ENCODE results near the gene URI1.
"Not testable (repeated sequence)": the region's sequence is repeated elsewhere in the genome, so short reads cannot be mapped to it uniquely, and the experiment has no call there.

Gene URI1

GRCh38 chr19:29941828-29942403 lies at the start of gene URI1:
TSS of gene URI1 (plus strand) at chr19:29942239. CDS start at chr19:29942548, 309 bp downstream.
- in situ Hi-C loops (cut with MboI; ENCODE audit: low pct_unique_long_range_greater_than_20kb, low sequenced_read_pairs) = no loop called here
- DNase-seq = peak; percentile 81

DNA sequence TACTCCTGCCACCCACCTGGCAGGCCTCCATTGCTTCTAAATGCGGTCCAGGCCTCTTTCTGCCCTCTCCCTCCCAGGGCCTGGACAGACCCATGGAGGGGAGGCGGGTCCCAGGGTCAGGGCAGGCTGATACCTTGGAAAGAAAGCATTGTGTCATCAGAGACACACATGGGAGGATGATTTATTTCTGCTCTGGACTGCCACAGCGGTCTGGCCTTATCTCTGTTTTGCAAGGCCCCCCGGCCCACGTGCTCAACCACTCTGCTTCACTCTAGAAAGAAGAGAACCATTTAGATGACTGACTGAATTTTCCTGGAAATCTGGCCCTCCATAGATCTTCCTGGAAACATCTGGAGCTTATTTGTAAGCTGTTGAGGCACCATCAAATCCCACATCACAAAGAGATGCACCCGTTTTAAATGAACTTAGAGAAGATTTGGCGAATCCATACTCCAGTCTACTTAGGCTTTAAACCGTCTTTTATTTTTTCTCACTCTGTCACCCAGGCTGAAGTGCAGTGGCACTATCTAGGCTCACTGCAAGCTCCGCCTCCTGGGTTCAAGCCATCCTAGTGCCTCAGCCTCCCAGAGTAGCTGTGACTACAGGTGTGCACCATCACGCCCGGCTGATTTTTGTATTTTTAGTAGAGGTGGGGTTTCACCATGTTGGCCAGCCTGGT lies 48.3 kb upstream of the URI1 start:
- peak; percentile 91 for DNase-seq
- in situ Hi-C loops (cut with MboI; ENCODE audit: low pct_unique_long_range_greater_than_20kb, low sequenced_read_pairs) = no loop called here

GRCh38 chr19:29896802-29897201 lies 45.2 kb upstream of the URI1 start:
- no peak for DNase-seq
- in situ Hi-C loops (cut with MboI; ENCODE audit: low pct_unique_long_range_greater_than_20kb, low sequenced_read_pairs) = no loop called here

DNA sequence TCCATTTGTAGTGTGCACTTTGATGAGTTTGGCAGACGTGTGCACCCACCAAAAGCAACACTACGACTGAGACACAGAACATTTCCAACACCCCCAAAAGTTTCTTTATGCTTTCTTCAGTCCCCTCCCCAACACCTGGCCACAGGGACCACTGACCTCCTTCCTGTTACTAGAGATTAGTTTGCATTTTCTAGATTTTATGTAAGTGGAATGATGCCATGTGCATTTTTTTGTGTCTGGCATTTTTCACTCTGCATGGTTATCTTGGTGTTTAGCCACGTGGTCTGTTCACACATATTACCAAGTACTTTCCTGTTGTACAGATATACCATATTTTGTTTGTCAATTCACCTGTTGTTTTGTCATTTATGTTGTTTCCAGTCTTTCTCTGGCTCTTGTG lies 44.6 kb upstream of the URI1 start:
- in situ Hi-C loops (cut with MboI; ENCODE audit: low pct_unique_long_range_greater_than_20kb, low sequenced_read_pairs) = no loop called here
- DNase-seq = no peak

GRCh38 chr19:29904017-29904416 lies 38.0 kb upstream of the URI1 start:
- in situ Hi-C loops (cut with MboI; ENCODE audit: low pct_unique_long_range_greater_than_20kb, low sequenced_read_pairs) = no loop called here
- DNase-seq = no peak

DNA sequence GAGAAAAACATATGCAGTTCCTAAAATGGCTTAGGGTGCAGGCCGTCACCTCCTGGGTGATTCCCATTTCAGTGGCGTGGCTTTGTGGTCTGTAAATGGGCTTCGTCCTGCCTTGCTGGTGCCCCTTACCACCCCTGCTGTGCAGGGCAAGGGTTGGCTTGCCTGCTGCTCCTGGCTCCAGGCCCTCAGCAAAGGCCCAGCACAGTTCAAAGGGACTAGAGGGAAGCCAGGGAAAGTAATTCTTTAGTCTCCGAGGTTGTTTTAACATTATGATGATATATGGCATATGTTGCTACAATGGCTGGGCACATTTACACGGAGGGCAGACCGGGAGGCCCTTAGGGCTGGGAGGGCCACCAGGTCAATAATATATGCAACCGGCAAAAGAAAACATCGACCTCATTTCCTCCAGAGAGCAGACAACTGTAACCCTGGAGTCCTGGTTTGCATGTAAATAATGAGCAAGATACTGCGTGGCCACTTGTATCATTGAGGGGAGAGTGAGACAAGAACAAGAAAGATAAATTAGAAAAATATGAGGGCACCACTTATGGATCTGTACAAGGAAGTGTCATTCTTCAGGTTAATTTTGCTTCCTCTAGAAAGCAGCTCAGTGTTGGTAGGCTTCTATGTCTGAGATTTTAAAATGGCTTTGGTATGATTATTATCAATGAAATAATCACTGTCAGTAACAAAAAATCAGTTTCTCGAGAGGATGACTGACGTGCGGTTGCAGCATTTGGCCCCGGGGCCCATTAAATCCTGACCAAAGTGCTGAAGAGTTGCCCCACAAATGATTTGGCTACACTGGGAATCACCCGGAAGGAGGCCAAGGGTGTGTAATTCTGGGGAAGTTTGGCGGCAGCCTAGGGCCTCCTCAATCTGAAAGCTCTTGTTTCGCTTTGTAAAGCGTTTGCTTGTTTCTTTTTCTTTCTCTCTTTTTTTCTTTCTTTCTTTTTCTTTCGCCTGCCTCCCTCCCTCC lies 32.8 kb upstream of the URI1 start:
- DNase-seq = no peak
- in situ Hi-C loops (cut with MboI; ENCODE audit: low pct_unique_long_range_greater_than_20kb, low sequenced_read_pairs) = no loop called here

DNA sequence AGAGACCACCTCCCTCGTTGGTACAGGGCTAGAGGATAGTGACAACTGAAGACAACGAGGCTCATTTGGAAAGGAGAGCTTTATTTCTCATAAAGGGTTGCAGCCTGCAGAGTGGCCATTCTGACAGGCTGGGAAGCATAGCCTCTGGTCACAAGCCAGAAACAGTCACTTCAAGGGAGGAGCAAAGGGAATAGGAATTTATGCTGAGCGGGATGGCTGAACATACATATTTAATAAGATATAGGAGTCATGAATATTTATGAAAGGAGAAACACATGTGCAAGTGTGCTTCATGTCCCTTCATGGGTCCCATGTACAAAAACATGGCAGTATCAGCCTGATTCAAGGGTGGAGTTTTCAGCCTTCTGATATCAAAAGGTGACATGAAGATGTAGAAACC lies 27.1 kb upstream of the URI1 start:
- DNase-seq = no peak
- in situ Hi-C loops (cut with MboI; ENCODE audit: low pct_unique_long_range_greater_than_20kb, low sequenced_read_pairs) = no loop called here

GRCh38 chr19:29915832-29916231 lies 26.2 kb upstream of the URI1 start:
- in situ Hi-C loops (cut with MboI; ENCODE audit: low pct_unique_long_range_greater_than_20kb, low sequenced_read_pairs); DNase-seq: not testable (repeated sequence)

DNA sequence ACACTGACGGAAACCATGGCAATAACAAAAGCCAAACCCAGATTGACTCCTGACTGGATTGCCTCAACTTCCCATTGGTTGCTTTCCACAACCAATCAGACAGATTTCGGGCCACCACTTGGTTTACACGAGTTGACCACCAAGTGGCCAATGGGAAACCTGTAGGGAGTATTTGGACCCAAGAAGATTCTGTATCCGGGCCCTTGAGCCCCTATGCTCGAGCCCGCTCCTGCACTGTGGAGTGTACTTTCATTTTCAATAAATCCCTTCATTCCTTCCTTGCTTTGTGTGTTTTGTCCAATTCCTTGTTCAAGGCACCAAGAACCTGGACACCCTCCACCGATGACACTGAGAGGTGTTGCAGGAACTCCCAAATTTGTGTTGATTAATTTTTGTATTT lies 24.1 kb upstream of the URI1 start:
- DNase-seq = no peak
- in situ Hi-C loops (cut with MboI; ENCODE audit: low pct_unique_long_range_greater_than_20kb, low sequenced_read_pairs) = no loop called here

GRCh38 chr19:29918891-29919290 lies 23.1 kb upstream of the URI1 start:
- in situ Hi-C loops (cut with MboI; ENCODE audit: low pct_unique_long_range_greater_than_20kb, low sequenced_read_pairs) = no loop called here
- no peak for DNase-seq

GRCh38 chr19:29922972-29923371 lies 19.1 kb upstream of the URI1 start:
- in situ Hi-C loops (cut with MboI; ENCODE audit: low pct_unique_long_range_greater_than_20kb, low sequenced_read_pairs) = no loop called here
- no peak for DNase-seq

DNA sequence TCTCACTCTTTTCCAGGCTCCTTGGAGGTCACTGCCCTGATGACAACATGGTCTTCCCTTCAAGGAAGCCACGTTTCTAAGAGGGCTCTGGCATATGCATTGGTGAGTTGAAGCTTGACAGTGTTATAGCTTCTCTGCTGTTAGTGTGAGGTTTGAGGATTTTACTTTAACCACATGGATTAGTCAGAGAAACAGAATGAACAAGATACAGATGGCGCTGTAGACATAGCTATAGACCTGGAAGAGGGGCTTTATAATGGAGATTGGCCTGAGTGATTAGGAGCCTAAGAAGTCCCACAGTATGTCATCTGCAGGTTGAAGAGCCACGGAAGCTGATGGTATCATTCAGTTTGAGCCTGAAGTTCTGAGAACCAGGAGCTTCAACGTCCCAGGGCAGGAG lies 18.4 kb upstream of the URI1 start:
- no peak for DNase-seq
- in situ Hi-C loops (cut with MboI; ENCODE audit: low pct_unique_long_range_greater_than_20kb, low sequenced_read_pairs) = no loop called here

- in situ Hi-C loops (cut with MboI; ENCODE audit: low pct_unique_long_range_greater_than_20kb, low sequenced_read_pairs) = no loop called here
- no peak for DNase-seq
Measured at GRCh38 chr19:29926031-29926430, 16.0 kb upstream of the URI1 start.

- DNase-seq = no peak
- in situ Hi-C loops (cut with MboI; ENCODE audit: low pct_unique_long_range_greater_than_20kb, low sequenced_read_pairs) = no loop called here
Measured at GRCh38 chr19:29926801-29927200, 15.2 kb upstream of the URI1 start.

GRCh38 chr19:29927944-29928625 lies 14.0 kb upstream of the URI1 start:
- no peak for DNase-seq
- in situ Hi-C loops (cut with MboI; ENCODE audit: low pct_unique_long_range_greater_than_20kb, low sequenced_read_pairs) = no loop called here

DNA sequence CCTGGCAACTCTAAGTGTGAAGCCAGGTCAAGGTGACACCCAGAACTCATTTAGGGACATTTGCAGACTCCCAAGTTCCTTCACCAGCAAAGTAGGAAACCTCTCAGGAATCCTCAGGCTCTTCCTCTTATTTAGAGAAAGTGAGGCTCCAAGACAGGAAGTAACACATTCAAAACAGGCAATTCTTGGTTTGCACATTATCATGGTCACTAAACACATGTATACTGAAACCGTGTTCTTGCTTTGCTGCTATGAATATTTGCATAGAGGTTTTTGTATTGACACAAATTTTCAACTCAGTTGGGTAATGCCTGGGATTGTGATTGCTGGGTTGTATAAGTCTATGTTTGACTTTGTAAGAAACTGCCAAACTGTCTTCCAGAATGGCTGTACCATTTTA lies 13.2 kb upstream of the URI1 start:
- DNase-seq = no peak
- in situ Hi-C loops (cut with MboI; ENCODE audit: low pct_unique_long_range_greater_than_20kb, low sequenced_read_pairs) = no loop called here

DNA sequence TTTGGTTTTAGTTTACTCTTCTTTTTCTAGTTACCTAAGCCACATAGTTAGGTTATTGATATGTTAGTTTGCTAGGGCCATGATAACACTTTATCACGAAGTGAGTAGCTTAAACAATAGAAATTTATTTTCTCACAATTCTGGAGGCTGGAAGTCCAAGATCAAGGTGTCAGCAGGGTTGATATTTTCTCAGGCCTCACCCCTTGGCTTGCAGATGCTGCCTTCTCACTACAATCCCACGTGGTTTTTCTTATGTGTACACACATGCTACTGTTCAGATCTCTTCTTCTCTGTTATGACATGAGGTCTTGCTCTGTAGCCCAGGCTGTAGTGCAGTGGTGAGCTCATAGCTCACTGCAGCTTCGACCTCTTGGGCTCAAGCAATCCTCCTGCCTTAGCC lies 7.8 kb upstream of the URI1 start:
- in situ Hi-C loops (cut with MboI; ENCODE audit: low pct_unique_long_range_greater_than_20kb, low sequenced_read_pairs) = no loop called here
- no peak for DNase-seq

DNA sequence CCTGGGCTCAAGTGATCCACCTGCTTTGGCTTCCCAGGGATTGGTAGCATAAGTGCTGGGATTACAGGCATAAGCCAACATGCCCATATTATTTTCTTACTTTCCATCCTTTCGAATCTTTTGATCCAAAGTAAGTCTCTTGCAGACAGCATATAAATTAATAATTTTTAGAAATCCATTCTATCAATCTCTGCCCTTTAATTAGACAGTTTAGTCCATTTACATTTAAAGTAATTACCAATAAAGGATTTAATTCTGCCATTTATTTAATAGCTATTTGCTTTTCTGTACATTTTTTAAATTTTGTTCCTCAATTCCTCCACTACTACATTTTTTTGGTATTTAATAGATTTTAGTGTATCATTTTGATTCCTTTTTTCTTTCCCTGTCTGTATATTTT lies 7.3 kb upstream of the URI1 start:
- DNase-seq = no peak
- in situ Hi-C loops (cut with MboI; ENCODE audit: low pct_unique_long_range_greater_than_20kb, low sequenced_read_pairs) = no loop called here

- in situ Hi-C loops (cut with MboI; ENCODE audit: low pct_unique_long_range_greater_than_20kb, low sequenced_read_pairs) = no loop called here
- DNase-seq = no peak
Measured at GRCh38 chr19:29936409-29936808, 5.6 kb upstream of the URI1 start.

DNA sequence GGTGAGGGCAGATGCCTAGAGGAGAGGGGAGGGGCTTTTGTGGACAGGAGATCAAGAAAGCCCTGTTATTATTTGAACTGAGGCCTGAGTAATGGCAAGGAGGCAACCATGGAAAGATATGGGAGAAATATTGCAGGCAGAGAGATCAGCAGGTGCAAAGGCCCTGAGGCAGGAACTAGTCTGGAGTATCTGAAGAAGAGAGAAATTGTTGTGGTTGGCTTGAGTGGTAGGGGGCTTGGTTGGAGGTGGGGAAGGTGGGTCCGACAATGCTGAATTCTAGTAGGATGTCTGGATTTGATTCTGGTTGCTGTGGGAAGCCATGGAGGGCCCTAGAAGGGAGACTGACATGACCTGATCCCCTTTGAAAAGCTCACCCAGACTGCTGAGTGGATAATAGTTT lies 2.4 kb upstream of the URI1 start:
- in situ Hi-C loops (cut with MboI; ENCODE audit: low pct_unique_long_range_greater_than_20kb, low sequenced_read_pairs) = no loop called here
- no peak for DNase-seq
